ENCODE data around the gene STRBP. TPM values are rescaled to one million over a fixed set of nuclear protein-coding genes. Genes with fewer than 3 reads are reported as not detected.

The STRBP gene
- total and polyA plus RNA-seq, 2 of the 4 experiments (the other 2 are of a cell fraction) = 2.1 to 2.5 TPM

DNA sequence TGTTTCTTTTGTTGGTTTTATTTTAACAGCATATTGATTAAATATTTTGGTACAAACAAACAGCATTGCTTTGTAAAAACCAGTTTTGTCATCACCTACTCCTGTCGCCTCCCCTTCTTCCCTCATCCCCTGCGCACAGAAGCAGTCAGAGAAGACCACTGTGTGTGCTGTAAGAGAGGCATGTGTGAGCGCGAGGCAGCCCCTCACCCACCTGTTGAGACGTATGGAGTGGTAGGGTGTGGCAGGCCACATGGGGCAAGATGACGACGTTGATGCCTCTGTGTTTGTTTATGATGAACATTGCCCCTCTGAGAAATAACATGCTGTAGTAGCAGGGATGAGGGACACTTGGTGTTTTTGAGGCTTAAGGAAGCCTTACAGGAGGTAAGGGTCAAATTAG is 163.6 kb downstream of the STRBP start:
- peaks cover 7% of the 10 kb centered on the region; the same call in 1 of the 2 replicates for H3K4me1 ChIP-seq (ENCODE audit: control insufficient read depth, insufficient read depth, low read length)
- peaks cover 61% of the 10 kb centered on the region for H3K36me3 ChIP-seq (ENCODE audit: control insufficient read depth, insufficient read depth, low read length)
- peaks cover 7% of the 10 kb centered on the region for H3K9me1 ChIP-seq (ENCODE audit: insufficient read depth, low read length)
- H3K14ac ChIP-seq (replicated peaks; ENCODE audit: low read depth, low read length) = no peak overlapping the region
- intact Hi-C loops (cut with micrococcal nuclease) = no loop called here
- H3K9me3 ChIP-seq (ENCODE audit: control insufficient read depth, insufficient read depth, low read length) = no peaks in the 10 kb centered on the region
- H3K9ac ChIP-seq (ENCODE audit: low read depth, low read length) = no peak overlapping the region
- dilution Hi-C loops (cut with HindIII; ENCODE audit: low sequenced_read_pairs, unreplicated experiment) = no loop called here
- H4K20me1 ChIP-seq (ENCODE audit: insufficient read depth, low read length) = peaks cover 5% of the 10 kb centered on the region; the same call in 1 of the 2 replicates
- H4K5ac ChIP-seq (ENCODE audit: low read depth, low read length) = no peak overlapping the region
- no peak overlapping the region for H3K18ac ChIP-seq (ENCODE audit: low read depth, low read length)
- in situ Hi-C loops (cut with MboI; ENCODE audit: low sequenced_read_pairs) = no loop called here
- no peak overlapping the region for H2AK9ac ChIP-seq (replicated peaks; ENCODE audit: low read depth, low read length, poor library complexity)
- ChIA-PET POLR2A (ENCODE audit: unreplicated experiment) (no interaction called here), CTCF (no interaction called here)
- H2BK20ac ChIP-seq (ENCODE audit: low read depth, low read length) = no peak overlapping the region
- H3K27ac ChIP-seq (ENCODE audit: insufficient read depth, low read length) = no peak overlapping the region
- no CpG with 5 or more reads among the region's 7 CpGs for WGBS, 2 experiments (ENCODE audit: extremely low coverage in 2 of 2, insufficient read length in 1 of 2)
- no peak overlapping the region for H2BK5ac ChIP-seq (ENCODE audit: low read depth, low read length, poor library complexity, severe bottlenecking)
- no peak overlapping the region for H2AK5ac ChIP-seq (ENCODE audit: low read depth, low read length)
- no peak overlapping the region for H2AFZ ChIP-seq (replicated peaks; ENCODE audit: low read length, poor library complexity)
- peaks cover 0 to 5% of the 10 kb centered on the region in 2 experiments; a peak in 1 of 4 replicates for H3K79me1 ChIP-seq (ENCODE audit: low read depth in 1 of 2, low read length in 2 of 2)
- no peak overlapping the region for H2BK120ac ChIP-seq (ENCODE audit: low read depth, low read length)
- no peak for ATAC-seq (ENCODE audit: low read depth)
- no peak overlapping the region for H3K56ac ChIP-seq (ENCODE audit: extremely low read depth, insufficient read depth, low read length)
- no peak overlapping the region for H4K91ac ChIP-seq (ENCODE audit: insufficient read depth, low read depth, low read length)
- no peak for TF ChIP-seq RFX5 (IDR thresholded peaks at IDR 0.05; ENCODE audit: low read depth, low read length)
- TF ChIP-seq BHLHE40 (IDR thresholded peaks at IDR 0.05; ENCODE audit: low read depth, low read length) = no peak
- no peak for TF ChIP-seq CEBPB (IDR thresholded peaks at IDR 0.05; ENCODE audit: low read depth, low read length)
- BruUV-seq (replicated peaks) = no TSS peak
- no peak overlapping the region for H4K8ac ChIP-seq (ENCODE audit: low read depth in 2 of 2, low read length in 2 of 2)
- H3K4me2 ChIP-seq (ENCODE audit: low read depth, low read length) = no peak overlapping the region
- no peaks in the 10 kb centered on the region for H3K27me3 ChIP-seq (ENCODE audit: control insufficient read depth, insufficient read depth, low read length)
- DNase-seq = no peak
- H3K4me3 ChIP-seq (ENCODE audit: insufficient read depth, low read depth, low read length) = no peak overlapping the region
- H3K23ac ChIP-seq (ENCODE audit: low read depth, low read length) = no peak overlapping the region
- no peak overlapping the region for H2BK15ac ChIP-seq (ENCODE audit: low read depth, low read length)
- H3K4ac ChIP-seq (ENCODE audit: low read depth, low read length) = no peak overlapping the region

Measured in IMR-90 (cell line).